ENCODE measurements around the gene ZSWIM7.

DNA sequence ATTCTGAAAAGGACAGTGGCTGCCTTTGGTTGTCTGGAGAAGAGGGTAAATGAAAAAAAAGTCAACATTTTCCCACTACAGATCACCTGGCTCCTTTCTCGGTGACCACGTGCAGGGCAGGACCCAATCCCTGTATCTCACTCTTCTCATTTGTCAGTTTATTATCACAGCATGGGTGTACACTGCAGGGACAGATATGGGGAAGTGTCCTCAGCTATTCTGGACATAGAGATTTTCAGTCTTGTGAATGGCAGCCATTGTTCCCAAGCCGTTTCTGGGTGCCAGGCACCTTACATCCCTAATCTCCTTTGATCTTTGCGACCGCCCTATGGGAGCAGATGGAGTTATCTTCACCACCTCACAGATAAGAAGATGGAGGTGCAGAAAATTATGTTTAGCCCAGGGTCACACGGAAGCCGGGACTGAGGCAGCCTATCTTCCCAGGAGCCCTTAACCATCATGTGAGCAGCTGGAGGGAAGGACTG is 47.4 kb downstream of the ZSWIM7 start:
- TF ChIP-seq CTCF (IDR thresholded peaks at IDR 0.05): no peak
- no peak for TF ChIP-seq POLR2A (IDR thresholded peaks at IDR 0.05)

All from testis (tissue), 2 donors.